Adrenal gland (tissue), 12 donors: Measurements from ENCODE around the gene AGAP1. TPM values are rescaled to one million over a fixed set of nuclear protein-coding genes. Genes with fewer than 3 reads are reported as not detected.

Experiments used
- DNase-seq, 7 donors: peaks; one replicate each; pipeline ENCODE4 v3.0.0-alpha.2; 2019 to 2020
- H3K27ac ChIP-seq, 5 donors: fragments of 200-600 bp; sonication (generic) in 4 of 5; 1 replicate in 3 of 5; 2 replicates in 2 of 5; pipeline versions ENCODE4 v1.5.1 to v1.8.0; 2016 to 2020; ENCODE audit warnings: mild to moderate bottlenecking in 1 of 5
- H3K27me3 ChIP-seq: fragments of 200-600 bp; 2 replicates; pipeline ENCODE4 v1.8.0; 2021
- H3K36me3 ChIP-seq, 2 donors: fragments of 200-600 bp; replicated peaks in 1 of 2; 1 replicate in 1 of 2; 2 replicates in 1 of 2; pipeline versions ENCODE4 v1.5.1 to v1.8.0; 2018 to 2022
- H3K4me1 ChIP-seq, 2 donors: fragments of 200-600 bp; replicated peaks in 1 of 2; 1 replicate in 1 of 2; 2 replicates in 1 of 2; pipeline versions ENCODE4 v1.5.1 to v1.8.0; 2018 to 2021
- H3K4me3 ChIP-seq, 4 donors: fragments of 200-600 bp; sonication (generic) in 3 of 4; one replicate each; pipeline ENCODE4 v1.5.1; 2016 to 2018
- H3K9me3 ChIP-seq, 3 donors: fragments of 200-600 bp; sonication (generic) in 1 of 3; replicated peaks in 1 of 3; 1 replicate in 2 of 3; 2 replicates in 1 of 3; pipeline versions ENCODE4 v1.5.1 to v1.8.0; 2016 to 2021
- POLR2A ChIP-seq, 2 donors: fragments of 450-650 bp; IDR thresholded peaks; one replicate each; pipeline ENCODE4 v1.6.1; 2017; ENCODE audit warnings: antibody characterized with exemption in 2 of 2, mild to moderate bottlenecking in 2 of 2, moderate library complexity in 1 of 2
- WGBS, 4 donors: extraction: QIAGEN DNeasy Blood & Tissue Kit in 2 of 4; methylation state at CpG; one replicate each; pipeline versions ENCODE4 v1.1.5 to v1.1.7; 2013 to 2017; 5-methylcytosine and 5-hydroxymethylcytosine counted together
- intact Hi-C, 2 donors: fragments of 100-400 bp; cut with DNase I; formaldehyde crosslinking; loops; one replicate each; pipeline versions ENCODE4 v1.14.1 to v1.15.0; 2022 to 2023
- polyA plus RNA-seq, 3 donors: library from polyadenylated mRNA; stranded (reverse); fragments of 200-250 nt in 2 of 3; fragments of 350-450 nt in 1 of 3; fragmentation: Illumina TruSeq in 1 of 3; extraction: RNeasy Lipid Tissue Mini Kit (QIAGEN cat#74804) in 1 of 3; gene quantifications; one replicate each; pipeline ENCODE4 v1.2.3, GENCODE V29; 2013 to 2014
- total RNA-seq, 9 donors: library from RNA; depleted of rRNA in 4 of 9; stranded (reverse); fragments of >200 nt in 4 of 9; fragments of 120-200 nt in 1 of 9; fragmentation: NEBNext Ultra II Directional in 1 of 9; extraction: Animal tissue kit (Norgen Biotek cat#: 25700) in 1 of 9; gene quantifications; one replicate each; pipeline versions ENCODE4 v1.1.0 to v1.2.4, GENCODE V29; 2013 to 2023
- TF ChIP-seq, protein P1 (sequence below), 6 experiments: fragments of 450-650 bp in 4 of 6; fragments of 200-600 bp in 2 of 6; sonication (generic) in 1 of 6; IDR thresholded peaks; 1 replicate in 5 of 6; 2 replicates in 1 of 6; pipeline versions ENCODE4 v1.5.1 to v1.8.0; 2016 to 2021; ENCODE audit warnings: antibody characterized with exemption in 6 of 6, mild to moderate bottlenecking in 2 of 6, moderate library complexity in 1 of 6
- donor health status: healthy with polysubstance abuse.
- donor health status: Bipolar disorder and iron deficiency.
- donor health status: DM: yes; HTN: yes; CAD: no.
- donor health status: DM: no; HTN: no; CAD: no.
- donor health status: DM: no; HTN: no; CAD: no.
- donor health status: DM: yes; HTN: yes; CAD: no.

The AGAP1 gene
- total and polyA plus RNA-seq, 12 donors = 5.3 to 29.6 (median 17.7) TPM

DNA sequence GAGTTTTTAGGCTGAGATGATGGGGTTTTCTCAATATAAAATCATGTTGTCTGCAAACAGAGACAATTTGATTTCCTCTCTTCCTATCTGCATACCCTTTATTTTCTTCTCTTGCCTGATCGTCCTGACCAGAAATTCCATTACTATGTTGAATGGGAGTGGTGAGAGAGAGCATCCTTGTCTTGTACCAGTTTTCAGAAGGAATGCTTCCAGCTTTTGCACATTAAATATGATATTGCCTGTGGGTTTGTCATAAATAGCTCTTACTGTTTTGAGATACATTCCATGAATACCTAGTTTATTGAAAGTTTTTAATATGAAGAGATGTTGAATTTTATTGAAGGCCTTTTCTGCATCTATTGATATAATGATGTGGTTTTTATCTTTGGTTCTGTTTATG is 492.5 kb downstream of the AGAP1 start:
- H3K4me3 ChIP-seq = no peak overlapping the region
- H3K4me1 ChIP-seq = no peaks in the 10 kb centered on the region
- 70 to 76% (median 73%) methylated on average over 1 of the region's 1 CpG for WGBS, 4 donors
- TF ChIP-seq, protein P1, sequence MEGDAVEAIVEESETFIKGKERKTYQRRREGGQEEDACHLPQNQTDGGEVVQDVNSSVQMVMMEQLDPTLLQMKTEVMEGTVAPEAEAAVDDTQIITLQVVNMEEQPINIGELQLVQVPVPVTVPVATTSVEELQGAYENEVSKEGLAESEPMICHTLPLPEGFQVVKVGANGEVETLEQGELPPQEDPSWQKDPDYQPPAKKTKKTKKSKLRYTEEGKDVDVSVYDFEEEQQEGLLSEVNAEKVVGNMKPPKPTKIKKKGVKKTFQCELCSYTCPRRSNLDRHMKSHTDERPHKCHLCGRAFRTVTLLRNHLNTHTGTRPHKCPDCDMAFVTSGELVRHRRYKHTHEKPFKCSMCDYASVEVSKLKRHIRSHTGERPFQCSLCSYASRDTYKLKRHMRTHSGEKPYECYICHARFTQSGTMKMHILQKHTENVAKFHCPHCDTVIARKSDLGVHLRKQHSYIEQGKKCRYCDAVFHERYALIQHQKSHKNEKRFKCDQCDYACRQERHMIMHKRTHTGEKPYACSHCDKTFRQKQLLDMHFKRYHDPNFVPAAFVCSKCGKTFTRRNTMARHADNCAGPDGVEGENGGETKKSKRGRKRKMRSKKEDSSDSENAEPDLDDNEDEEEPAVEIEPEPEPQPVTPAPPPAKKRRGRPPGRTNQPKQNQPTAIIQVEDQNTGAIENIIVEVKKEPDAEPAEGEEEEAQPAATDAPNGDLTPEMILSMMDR (IDR thresholded peaks at IDR 0.05) = no peak
- TF ChIP-seq POLR2A (IDR thresholded peaks at IDR 0.05) = no peak
- H3K27me3 ChIP-seq = no peaks in the 10 kb centered on the region
- no peak for DNase-seq
- H3K36me3 ChIP-seq = no peaks in the 10 kb centered on the region
- no peaks in the 10 kb centered on the region for H3K9me3 ChIP-seq
- intact Hi-C loops = no loop called here
- no peak overlapping the region for H3K27ac ChIP-seq

DNA sequence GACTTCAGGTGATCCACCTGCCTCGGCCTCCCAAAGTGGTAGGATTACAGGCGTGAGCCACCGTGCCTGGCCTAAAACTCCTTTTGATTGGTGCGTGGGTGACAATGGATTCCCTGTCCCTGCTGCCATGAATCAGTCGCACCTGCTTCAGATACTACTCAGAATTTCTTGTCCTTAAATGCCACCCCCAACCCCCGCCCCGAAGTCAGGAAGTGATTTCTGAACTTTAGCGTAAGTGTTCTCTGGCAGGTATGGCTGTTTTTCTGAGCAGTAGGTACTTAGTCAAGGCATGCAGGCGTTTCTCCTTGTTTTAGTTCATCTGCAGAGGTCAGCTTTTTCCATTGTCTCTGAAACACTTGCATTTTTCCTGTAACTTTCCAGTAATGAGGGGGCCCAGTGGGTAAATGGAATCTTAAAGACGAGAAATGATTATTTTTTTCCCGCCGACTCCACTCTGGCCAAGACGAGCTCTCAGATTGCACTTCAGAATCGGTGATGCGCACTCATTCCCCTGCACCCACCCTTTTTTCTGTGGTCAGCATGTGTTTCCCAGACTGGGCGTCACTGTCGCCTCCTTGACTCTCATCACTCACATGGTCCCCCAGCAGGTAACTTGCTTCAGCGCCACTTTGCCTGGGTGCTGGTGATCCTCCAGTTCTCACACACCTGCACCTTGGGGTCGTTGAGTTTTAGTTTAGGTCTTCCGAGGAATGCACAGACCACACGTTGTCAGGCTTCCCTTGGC is 494.6 kb downstream of the AGAP1 start:
- TF ChIP-seq POLR2A (IDR thresholded peaks at IDR 0.05) = no peak
- TF ChIP-seq, protein P1 (IDR thresholded peaks at IDR 0.05) = no peak
- 94 to 97% (median 94%) methylated on average over 21 of the region's 21 CpGs for WGBS, 4 donors
- H3K27ac ChIP-seq = no peak overlapping the region
- intact Hi-C loops = no loop called here
- H3K4me1 ChIP-seq = no peaks in the 10 kb centered on the region
- no peaks in the 10 kb centered on the region for H3K36me3 ChIP-seq
- no peak for DNase-seq
- H3K27me3 ChIP-seq = no peaks in the 10 kb centered on the region
- H3K9me3 ChIP-seq = no peaks in the 10 kb centered on the region
- H3K4me3 ChIP-seq = no peak overlapping the region

DNA sequence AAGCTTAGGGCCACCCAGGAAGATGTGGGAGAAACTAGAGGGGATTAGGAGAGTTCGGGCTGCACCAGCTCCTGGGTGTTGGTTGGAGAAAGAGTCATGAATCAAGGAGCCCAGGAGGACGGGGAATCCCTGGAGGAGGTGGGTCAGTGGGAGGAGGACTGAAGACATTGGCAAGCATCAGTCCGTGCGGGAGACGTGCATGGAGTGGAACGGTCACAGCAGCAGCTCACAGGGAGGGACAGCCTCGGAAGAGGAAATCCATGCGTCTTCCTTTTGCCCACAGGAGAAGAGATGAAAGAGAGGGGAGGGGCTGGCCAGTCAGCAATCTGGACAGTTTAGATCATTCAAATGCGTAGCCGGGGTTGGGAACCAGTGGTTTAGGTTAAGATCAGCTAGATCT is 495.7 kb downstream of the AGAP1 start:
- WGBS, 4 donors = 92 to 97% (median 92%) methylated on average over 10 of the region's 10 CpGs
- no peaks in the 10 kb centered on the region for H3K36me3 ChIP-seq
- TF ChIP-seq POLR2A (IDR thresholded peaks at IDR 0.05) = no peak
- TF ChIP-seq, protein P1 (IDR thresholded peaks at IDR 0.05) = no peak
- DNase-seq = no peak
- intact Hi-C loops = no loop called here
- no peaks in the 10 kb centered on the region for H3K9me3 ChIP-seq
- H3K27me3 ChIP-seq = no peaks in the 10 kb centered on the region
- no peak overlapping the region for H3K27ac ChIP-seq
- H3K4me3 ChIP-seq = no peak overlapping the region
- no peaks in the 10 kb centered on the region for H3K4me1 ChIP-seq

DNA sequence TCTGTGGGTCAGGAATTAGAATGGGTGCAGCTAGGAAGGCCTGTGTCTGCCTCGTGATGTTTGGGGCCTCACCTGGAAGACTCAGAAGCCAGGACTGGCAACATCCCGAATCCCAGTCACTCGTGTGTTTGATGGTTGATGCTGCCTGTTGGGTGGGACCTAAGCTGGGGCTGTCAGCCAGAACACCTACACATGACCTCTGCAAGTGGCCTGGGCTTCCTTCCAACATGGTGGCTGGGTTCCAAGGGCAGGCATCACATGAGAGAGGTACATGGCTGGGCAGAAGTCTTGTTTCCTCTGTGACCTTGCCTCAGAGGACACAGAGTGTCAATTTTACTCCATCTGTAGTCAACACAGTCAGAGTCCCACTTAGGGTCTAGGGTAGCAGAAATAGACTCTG is 496.5 kb downstream of the AGAP1 start:
- no peak for TF ChIP-seq POLR2A (IDR thresholded peaks at IDR 0.05)
- TF ChIP-seq, protein P1 (IDR thresholded peaks at IDR 0.05) = no peak
- no peak overlapping the region for H3K27ac ChIP-seq
- intact Hi-C loops = no loop called here
- no peak overlapping the region for H3K4me3 ChIP-seq
- no peaks in the 10 kb centered on the region for H3K4me1 ChIP-seq
- H3K27me3 ChIP-seq = no peaks in the 10 kb centered on the region
- no peaks in the 10 kb centered on the region for H3K9me3 ChIP-seq
- H3K36me3 ChIP-seq = no peaks in the 10 kb centered on the region
- WGBS, 4 donors = 60 to 100% (median 76%) methylated on average over 1 to 3 of the region's 3 CpGs
- peak in 3 of 7 donors; percentile 22 to 41 (median 24) for DNase-seq
